Measurements from ENCODE around the gene WBP4.
A peak's percentile ranks its signal among the peaks of the same experiment; 100 is the strongest.

Gene WBP4

DNA sequence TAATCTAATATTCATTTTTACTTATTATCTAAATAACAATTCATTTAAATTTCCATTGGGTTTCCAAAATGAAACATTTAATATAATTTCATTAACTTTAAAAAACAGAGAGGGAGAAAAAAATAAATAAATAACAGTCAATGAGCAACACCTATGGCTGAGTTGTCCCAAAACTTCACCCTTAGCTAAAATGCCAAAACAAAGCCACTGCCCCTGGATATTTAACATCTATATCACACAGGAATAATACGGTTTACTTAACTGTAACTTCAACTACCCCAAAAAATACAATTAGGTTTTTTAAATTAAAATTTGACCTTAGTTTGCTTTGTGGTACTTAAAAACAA is 42.7 kb upstream of the WBP4 start:
- H3K4me3 ChIP-seq (ENCODE audit: low read length): peak overlapping the region; percentile 24
- no peak for DNase-seq (ENCODE audit: low read depth)
- TF ChIP-seq, protein P1, sequence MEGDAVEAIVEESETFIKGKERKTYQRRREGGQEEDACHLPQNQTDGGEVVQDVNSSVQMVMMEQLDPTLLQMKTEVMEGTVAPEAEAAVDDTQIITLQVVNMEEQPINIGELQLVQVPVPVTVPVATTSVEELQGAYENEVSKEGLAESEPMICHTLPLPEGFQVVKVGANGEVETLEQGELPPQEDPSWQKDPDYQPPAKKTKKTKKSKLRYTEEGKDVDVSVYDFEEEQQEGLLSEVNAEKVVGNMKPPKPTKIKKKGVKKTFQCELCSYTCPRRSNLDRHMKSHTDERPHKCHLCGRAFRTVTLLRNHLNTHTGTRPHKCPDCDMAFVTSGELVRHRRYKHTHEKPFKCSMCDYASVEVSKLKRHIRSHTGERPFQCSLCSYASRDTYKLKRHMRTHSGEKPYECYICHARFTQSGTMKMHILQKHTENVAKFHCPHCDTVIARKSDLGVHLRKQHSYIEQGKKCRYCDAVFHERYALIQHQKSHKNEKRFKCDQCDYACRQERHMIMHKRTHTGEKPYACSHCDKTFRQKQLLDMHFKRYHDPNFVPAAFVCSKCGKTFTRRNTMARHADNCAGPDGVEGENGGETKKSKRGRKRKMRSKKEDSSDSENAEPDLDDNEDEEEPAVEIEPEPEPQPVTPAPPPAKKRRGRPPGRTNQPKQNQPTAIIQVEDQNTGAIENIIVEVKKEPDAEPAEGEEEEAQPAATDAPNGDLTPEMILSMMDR (conservative IDR thresholded peaks at IDR 0.05; ENCODE audit: low read depth, low read length): no peak

DNA sequence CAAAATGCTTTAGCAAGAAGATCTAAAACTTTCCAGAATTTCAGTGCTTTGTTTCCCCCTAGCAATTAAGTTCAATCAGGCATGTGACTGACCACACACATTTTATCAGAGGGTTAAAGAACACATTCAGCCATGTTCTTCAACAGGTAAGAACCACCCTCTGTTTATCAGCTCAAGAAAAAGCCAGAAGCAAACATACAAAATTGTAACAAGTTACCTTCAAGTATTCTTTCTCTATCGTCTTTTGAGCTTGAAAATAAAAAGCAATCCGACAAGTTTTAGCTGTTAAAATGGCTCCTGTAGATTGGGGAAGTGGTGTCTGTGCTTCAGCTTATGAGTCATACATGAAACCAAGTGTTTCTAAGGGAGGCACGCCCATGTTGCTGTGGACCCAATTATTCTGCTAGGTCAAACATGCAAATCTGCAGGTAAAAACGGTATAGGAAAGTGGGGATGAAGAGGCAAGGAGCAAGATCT is 42.3 kb upstream of the WBP4 start, which contains the start of gene ELF1:
TSS of gene ELF1 (minus strand) at position 306 of the 477 bp plus-strand sequence. CDS start 37,262 bp downstream, outside the sequence.
- DNase-seq (ENCODE audit: low read depth): peak; percentile 26
- TF ChIP-seq, protein P1 (conservative IDR thresholded peaks at IDR 0.05; ENCODE audit: low read depth, low read length): no peak
- peak within 1 kb of the TSS; percentile 24 for H3K4me3 ChIP-seq (ENCODE audit: low read length)

DNA sequence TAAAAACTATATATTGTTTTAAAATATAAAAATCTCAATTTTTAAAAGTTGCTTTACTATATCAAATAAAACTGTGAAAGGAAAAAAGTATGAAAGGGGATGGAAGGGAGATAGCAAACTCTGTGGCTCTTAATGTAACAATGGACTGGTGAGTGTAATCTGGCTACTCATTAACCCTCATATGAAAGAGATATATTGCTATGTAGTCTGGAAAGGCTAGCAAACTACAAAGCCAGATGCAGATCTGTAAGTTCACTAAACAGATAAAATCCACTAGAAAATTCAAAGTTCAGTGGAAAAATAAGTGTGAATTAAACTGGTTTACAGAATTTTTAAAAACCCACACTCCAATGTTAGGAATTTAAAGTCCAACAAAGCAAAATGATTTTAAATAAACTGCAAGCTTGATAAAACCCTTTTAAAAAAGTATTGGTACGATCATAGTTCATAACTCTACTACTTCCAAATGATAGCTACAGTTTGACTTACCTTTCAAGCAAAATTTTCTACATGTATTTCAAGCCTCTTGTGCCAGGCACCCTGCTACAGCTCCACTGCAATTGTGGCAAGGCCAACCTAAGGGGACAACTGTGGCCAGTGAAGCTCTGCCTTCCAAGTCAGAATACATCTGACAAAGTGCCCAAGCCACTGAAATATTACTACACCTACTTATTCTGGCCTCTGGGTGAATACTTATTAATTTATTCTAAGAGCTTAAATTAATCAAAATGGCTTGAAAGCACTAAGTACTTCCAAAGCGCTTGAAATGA is 41.5 kb upstream of the WBP4 start:
- TF ChIP-seq, protein P1 (conservative IDR thresholded peaks at IDR 0.05; ENCODE audit: low read depth, low read length): no peak
- DNase-seq (ENCODE audit: low read depth): no peak
- H3K4me3 ChIP-seq (ENCODE audit: low read length): no peak overlapping the region

DNA sequence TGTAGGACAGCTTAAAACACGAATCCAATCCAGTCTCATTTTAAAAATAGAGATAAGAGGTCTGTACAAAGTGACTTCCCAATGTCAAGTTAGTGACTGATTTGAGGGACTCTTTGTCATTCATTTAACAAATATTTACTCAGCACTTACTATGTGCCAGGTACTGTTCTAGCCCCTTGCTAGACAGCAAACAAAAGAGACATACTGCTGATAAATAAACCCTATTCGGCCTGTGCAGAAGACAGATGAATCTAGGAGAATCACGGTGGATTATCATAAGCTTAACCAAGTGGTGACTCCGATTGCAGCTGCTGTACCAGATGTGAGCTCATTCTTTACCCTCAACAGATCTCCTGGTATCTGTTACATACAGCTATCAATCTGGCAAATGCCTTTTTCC is 35.8 kb upstream of the WBP4 start:
- TF ChIP-seq, protein P1 (conservative IDR thresholded peaks at IDR 0.05; ENCODE audit: low read depth, low read length): no peak
- no peak for DNase-seq (ENCODE audit: low read depth)
- H3K4me3 ChIP-seq (ENCODE audit: low read length): no peak overlapping the region

DNA sequence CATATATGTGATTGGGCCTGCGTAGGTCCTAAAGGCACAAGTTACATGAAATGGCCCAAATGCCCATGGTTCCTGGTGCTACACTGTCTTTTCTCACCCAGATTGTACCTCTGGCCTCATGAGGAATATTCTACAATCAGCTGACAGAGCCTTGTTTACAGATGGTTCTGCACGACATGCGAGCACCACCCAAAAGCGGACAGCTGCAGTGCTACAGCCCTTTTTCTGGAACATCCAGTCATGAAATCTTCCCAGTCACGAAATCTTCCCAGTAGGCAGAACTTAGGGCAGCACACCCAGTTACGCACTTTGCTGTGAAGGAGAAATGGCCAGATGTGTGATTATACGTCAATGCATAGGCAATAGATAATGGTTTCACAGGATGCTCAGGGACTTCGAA is 34.5 kb upstream of the WBP4 start:
- TF ChIP-seq, protein P1 (conservative IDR thresholded peaks at IDR 0.05; ENCODE audit: low read depth, low read length): no peak
- no peak for DNase-seq (ENCODE audit: low read depth)
- H3K4me3 ChIP-seq (ENCODE audit: low read length): no peak overlapping the region

DNA sequence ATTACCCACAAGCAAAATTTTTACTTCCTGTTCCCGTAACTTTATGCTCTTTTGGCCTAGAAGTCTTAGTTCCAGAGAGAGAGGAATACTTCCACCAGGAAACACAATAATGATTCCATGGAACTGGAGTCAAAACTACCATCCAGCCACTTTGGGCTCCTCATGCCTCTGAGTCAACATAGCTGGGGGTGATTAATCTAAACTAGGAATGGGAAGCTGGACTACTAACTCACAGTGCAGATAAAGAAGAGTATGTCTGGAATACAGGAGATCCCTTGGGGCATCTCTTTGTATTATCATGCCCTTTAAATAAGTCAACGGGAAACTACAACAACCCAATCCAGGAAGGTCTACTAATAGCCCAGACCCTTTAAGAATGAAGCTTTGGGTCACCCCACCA is 33.3 kb upstream of the WBP4 start:
- TF ChIP-seq, protein P1 (conservative IDR thresholded peaks at IDR 0.05; ENCODE audit: low read depth, low read length): no peak
- H3K4me3 ChIP-seq (ENCODE audit: low read length): no peak overlapping the region
- DNase-seq (ENCODE audit: low read depth): no peak

DNA sequence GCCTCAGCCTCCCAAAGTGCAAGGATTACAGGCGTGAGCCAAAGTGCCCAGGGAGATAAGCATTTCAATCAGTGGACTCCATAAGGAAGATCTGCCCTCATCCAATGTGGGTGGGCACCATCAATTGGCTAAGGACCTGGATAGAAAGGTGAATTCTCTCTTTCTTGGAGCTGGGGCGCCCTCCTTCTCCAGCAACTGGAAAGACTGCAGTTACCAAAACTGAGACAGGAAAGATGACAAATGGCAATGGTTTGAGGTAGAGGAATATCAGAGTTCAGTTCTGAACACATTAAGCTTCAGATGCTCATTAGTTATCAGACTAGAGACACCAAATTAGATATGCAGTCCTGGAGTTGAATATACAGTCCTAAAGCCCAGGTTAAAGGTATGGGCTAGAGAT is 31.7 kb upstream of the WBP4 start:
- TF ChIP-seq, protein P1 (conservative IDR thresholded peaks at IDR 0.05; ENCODE audit: low read depth, low read length): no peak
- DNase-seq (ENCODE audit: low read depth): no peak
- H3K4me3 ChIP-seq (ENCODE audit: low read length): no peak overlapping the region

All from retinal pigment epithelial cell (primary cell).